ENCODE data around the gene SPINT1.

DNA sequence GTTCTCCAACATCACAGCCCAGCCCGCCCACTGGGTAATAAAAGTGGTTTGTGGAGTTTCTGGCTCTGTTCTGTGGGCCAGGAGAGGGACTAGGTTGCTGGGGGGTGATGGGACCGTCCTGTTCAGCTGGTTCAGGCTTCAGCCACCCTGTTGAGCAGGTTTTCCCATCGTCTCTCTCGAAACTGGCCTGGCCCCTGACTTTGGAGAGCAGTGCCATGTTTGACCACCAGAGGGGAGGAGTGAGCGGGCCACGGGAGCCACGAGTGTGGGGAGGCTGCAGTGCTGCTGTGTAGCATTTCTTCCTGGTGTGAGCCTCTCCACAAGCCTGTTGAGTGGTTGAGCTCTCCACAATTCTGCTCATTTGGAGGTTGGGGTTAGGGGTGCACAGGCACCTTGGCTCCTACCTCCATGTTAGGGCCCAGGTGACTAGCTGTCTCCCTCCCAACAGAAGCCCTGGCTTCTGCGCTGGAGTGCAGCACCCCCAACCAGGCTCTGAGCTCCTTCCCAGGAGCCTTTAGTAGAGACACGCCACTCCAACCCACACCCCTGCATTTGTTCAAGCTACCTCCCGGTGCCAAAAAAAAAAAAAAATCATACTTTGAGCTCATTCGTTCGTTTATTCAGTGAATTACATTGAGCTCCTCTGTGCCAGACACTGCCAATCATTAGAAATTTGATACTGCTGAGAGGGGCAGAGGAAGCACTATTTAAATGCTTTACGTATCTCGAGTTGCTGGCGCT, 13.9 kb downstream of the SPINT1 start:
- TF ChIP-seq BHLHE40 (IDR thresholded peaks at IDR 0.05; ENCODE audit: borderline replicate concordance) (no peak), FOXM1 (IDR thresholded peaks at IDR 0.05; ENCODE audit: borderline replicate concordance) (no peak), L3MBTL2 (conservative IDR thresholded peaks at IDR 0.05) (no peak), TARDBP (IDR thresholded peaks at IDR 0.05) (no peak), FOXA1 (IDR thresholded peaks at IDR 0.05) (no peak), HDGF (IDR thresholded peaks at IDR 0.05; ENCODE audit: borderline replicate concordance) (no peak), SP1 (IDR thresholded peaks at IDR 0.05) (no peak)

Measured in HEK293T (cell line).